ENCODE measurements around the gene JMJD1C. TPM values are rescaled to one million over a fixed set of nuclear protein-coding genes. Genes with fewer than 3 reads are reported as not detected.

Gene JMJD1C
- total RNA-seq, 4 donors from 2014 or later, result 41.6 to 77.8 (median 56.9) TPM

- WGBS, 2 donors, result 84 to 91% methylated on average over 7 of the region's 7 CpGs
- DNase-seq, result no peak
Observed at GRCh38 chr10:63414481-63415260, 51.1 kb downstream of the JMJD1C start.

GRCh38 chr10:63413429-63413828 lies 52.3 kb downstream of the JMJD1C start:
- peaks cover 0 to 41% (median 0%) of the 10 kb centered on the region in 3 donors for H3K4me1 ChIP-seq
- no peak for TF ChIP-seq CTCF (IDR thresholded peaks at IDR 0.05)
- no peak for TF ChIP-seq POLR2A (IDR thresholded peaks at IDR 0.05)
- DNase-seq, result no peak
- WGBS, 2 donors, result 80 to 92% methylated on average over 3 of the region's 3 CpGs
- intact Hi-C loops (cut with DNase I), result no loop called here
- no peaks in the 10 kb centered on the region for H3K9me3 ChIP-seq
- H3K4me3 ChIP-seq, result no peak overlapping the region
- H3K36me3 ChIP-seq, result no peaks in the 10 kb centered on the region
- no peaks in the 10 kb centered on the region for H3K27me3 ChIP-seq
- H3K27ac ChIP-seq, result no peak overlapping the region

More at GRCh38 chr10:63414481-63415260, 51.1 kb downstream of the JMJD1C start:
- intact Hi-C loops (cut with DNase I), result no loop called here
- Histone ChIP-seq H3K9me3 (no peaks in the 10 kb centered on the region), H3K36me3 (no peaks in the 10 kb centered on the region), H3K4me1 (peaks cover 0 to 36% (median 0%) of the 10 kb centered on the region in 3 donors), H3K27me3 (no peaks in the 10 kb centered on the region), H3K4me3 (no peak overlapping the region), H3K27ac (no peak overlapping the region)
- TF ChIP-seq CTCF (IDR thresholded peaks at IDR 0.05), result no peak
- no peak for TF ChIP-seq POLR2A (IDR thresholded peaks at IDR 0.05)

GRCh38 chr10:63412304-63412703 lies 53.5 kb downstream of the JMJD1C start:
- intact Hi-C loops (cut with DNase I), result no loop called here
- H3K4me3 ChIP-seq, result no peak overlapping the region
- WGBS, 2 donors, result 92 to 96% methylated on average over 5 of the region's 5 CpGs

GRCh38 chr10:63410633-63411032 lies 55.1 kb downstream of the JMJD1C start:
- Histone ChIP-seq H3K4me1 (peaks cover 0 to 24% (median 0%) of the 10 kb centered on the region in 3 donors), H3K9me3 (no peaks in the 10 kb centered on the region), H3K27ac (no peak overlapping the region), H3K36me3 (no peaks in the 10 kb centered on the region), H3K4me3 (no peak overlapping the region), H3K27me3 (no peaks in the 10 kb centered on the region)
- intact Hi-C loops (cut with DNase I), result no loop called here
- DNase-seq, result no peak
- WGBS, 2 donors, result 88 to 100% methylated on average over 1 of the region's 1 CpG
- TF ChIP-seq CTCF (IDR thresholded peaks at IDR 0.05) (no peak), POLR2A (IDR thresholded peaks at IDR 0.05) (no peak)

More at GRCh38 chr10:63412304-63412703, 53.5 kb downstream of the JMJD1C start:
- H3K36me3 ChIP-seq, result no peaks in the 10 kb centered on the region
- H3K27me3 ChIP-seq, result no peaks in the 10 kb centered on the region
- no peak overlapping the region for H3K27ac ChIP-seq
- H3K9me3 ChIP-seq, result no peaks in the 10 kb centered on the region
- no peak for DNase-seq
- TF ChIP-seq POLR2A (IDR thresholded peaks at IDR 0.05) (no peak), CTCF (IDR thresholded peaks at IDR 0.05) (no peak)
- peaks cover 0 to 40% (median 0%) of the 10 kb centered on the region in 3 donors for H3K4me1 ChIP-seq

DNA sequence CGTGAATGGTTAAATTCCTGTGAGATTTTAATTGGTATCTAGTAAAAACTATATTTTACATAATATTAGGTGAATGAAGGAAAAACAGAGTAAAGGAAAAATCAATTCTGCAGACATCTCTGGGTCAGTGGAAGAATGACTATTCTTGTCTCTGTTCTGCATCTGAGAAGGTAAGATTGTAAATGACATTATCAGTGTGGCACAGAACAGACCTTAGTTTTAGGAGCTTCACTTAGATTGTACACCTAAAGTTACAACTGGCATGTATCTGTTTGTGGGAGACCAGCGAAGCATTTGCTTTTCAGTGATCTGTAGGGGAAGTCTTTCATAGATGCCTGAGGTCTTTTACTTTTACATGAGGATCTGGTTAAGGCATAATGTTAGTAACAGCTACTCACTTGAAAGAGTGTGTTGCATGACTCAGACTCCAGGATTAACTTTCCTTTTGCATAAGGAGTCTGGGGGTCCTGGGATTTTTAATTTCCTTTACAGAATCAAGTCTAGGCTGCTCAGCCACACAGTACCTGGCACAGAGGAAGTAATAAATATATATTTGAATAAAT lies 56.2 kb downstream of the JMJD1C start:
- H3K9me3 ChIP-seq, result no peaks in the 10 kb centered on the region
- 88 to 89% methylated on average over 2 of the region's 2 CpGs for WGBS, 2 donors
- H3K36me3 ChIP-seq, result no peaks in the 10 kb centered on the region
- H3K4me1 ChIP-seq, result peaks cover 0 to 15% (median 0%) of the 10 kb centered on the region in 3 donors
- H3K27ac ChIP-seq, result no peak overlapping the region
- no peak overlapping the region for H3K4me3 ChIP-seq
- H3K27me3 ChIP-seq, result no peaks in the 10 kb centered on the region
- no peak for TF ChIP-seq CTCF (IDR thresholded peaks at IDR 0.05)
- intact Hi-C loops (cut with DNase I), result no loop called here
- DNase-seq, result no peak
